Measurements from ENCODE around the gene TCF4.
"Not testable (repeated sequence)": the region's sequence is repeated elsewhere in the genome, so short reads cannot be mapped to it uniquely, and the experiment has no call there.

TCF4 gene

DNA sequence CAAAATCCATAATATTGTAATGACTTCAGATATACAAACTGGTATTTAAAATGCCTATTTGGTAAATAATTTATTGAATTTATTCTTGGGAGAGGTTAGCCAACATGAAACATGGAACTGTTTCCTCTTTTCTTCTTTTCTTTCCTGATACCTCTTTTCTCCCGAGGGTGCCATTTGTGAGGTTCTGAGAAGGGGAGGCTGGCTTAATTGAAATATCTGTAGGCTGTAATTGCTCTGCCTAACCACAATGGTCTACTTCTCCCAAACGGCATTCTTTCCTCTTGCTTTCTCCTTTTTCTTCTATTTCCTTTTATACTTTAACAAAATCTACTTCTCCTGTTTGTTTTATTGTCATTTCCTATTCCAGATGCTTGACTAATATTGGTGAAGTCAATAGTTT is 114.9 kb downstream of the TCF4 start:
- no peak for DNase-seq

DNA sequence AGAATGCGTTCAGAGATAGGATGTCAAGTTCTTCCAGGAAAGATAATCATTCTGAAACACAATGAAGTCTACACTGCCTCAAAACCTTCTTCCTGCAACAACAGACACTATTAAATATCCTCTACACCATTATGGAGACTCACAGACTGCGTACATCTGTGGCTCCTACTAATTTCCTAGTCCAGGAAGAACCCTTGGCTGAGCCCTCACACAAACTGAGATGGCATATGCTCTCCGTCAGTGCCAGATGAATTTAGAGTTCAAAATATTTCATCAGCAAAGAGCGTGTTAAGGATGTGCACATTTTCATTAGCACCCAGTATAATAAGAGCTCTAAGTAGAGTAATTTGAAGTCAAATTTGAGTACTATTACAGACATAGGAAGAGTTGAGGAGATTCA is 117.2 kb downstream of the TCF4 start:
- no peak for DNase-seq

DNA sequence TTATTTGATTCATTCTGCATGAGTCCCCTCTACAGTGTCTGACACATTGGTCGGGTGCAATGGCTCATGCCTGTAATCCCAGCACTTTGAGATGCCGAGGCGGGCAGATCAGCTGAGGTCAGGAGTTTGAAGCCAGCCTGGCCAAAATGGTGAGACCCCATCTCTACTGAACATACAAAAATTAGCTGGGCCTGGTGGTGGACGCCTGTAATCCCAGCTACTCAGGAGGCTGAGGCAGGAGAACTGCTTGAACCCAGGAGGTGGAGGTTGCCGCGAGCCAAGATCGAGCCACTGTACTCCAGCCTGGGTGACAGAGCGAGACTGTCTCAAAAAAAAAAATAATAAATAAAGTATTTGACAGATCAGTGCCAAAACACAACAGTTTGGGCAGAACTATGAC is 118.9 kb downstream of the TCF4 start:
- DNase-seq = not testable (repeated sequence)

DNA sequence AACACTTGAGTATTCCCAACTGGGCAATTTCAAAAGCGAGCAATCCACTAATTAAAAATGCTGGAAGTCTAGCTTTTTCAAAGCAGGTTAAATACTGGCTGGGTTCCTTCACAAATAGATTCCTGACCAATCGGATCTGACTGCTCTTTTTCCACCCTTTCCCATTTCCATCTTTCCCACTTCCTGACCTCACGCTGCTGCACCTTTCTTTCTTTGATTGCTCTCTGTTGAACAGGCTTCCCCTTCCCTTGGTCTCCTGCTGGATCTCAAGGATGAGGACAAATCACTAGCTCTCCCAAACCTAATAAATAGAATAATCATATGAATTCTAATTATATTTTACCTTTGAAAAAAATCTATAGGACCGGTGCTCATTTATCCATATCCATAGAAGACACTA is 121.2 kb downstream of the TCF4 start:
- no peak for DNase-seq

DNA sequence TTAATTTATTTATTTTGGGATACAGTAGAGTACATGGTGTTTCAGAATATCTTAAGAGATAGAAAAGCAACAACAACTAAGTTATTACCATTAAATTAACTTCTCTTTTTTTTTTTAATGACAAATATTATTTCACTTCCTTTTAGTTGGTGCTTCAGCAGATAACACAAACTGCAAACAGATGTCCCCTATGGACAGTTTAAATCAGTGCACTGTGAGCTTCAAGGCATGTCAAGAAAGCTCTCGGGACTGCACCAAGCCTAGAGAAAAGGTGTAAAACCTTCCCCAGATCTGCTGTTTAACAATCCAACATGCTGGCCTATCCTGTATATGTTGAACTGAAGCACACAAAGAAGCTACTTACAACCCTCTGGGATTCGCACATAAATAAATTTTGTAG is 122.7 kb downstream of the TCF4 start:
- no peak for DNase-seq

DNA sequence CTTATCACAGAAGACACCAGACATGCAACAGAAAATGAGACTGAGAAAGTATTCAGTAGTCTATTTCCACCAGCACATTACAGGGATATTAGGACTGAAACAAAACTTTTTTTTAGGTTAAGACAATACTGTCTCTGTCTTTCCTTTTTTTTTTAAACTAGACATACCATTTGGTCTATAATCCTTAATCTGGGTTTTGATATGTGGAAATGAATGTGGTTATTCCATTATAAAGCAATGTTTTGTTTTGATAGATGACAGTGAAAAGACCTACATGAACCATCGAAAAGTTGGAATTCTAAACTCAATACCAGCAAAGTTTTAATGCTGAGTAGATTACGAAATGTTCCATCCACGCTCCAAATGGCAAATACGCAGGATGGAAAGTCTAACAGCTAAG is 123.4 kb downstream of the TCF4 start:
- no peak for DNase-seq

DNA sequence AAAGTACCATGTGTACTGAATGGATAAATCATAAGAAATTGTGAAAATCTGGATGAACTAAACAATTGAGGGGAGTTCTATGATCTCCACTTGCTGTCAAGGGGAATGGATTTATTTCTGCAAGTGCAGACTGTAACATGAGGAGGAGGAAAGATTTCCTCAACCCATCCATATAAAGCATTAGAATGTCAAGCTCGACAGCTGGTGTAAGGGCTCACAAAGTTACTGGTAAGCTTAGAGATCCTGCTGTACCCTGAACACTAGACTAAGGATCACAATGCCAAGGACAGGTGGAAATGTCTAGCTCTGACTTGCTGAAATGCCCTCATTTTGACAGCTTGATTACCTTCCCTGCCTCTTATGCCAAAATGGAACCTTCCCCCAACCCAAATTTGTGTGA is 125.3 kb downstream of the TCF4 start:
- no peak for DNase-seq

DNA sequence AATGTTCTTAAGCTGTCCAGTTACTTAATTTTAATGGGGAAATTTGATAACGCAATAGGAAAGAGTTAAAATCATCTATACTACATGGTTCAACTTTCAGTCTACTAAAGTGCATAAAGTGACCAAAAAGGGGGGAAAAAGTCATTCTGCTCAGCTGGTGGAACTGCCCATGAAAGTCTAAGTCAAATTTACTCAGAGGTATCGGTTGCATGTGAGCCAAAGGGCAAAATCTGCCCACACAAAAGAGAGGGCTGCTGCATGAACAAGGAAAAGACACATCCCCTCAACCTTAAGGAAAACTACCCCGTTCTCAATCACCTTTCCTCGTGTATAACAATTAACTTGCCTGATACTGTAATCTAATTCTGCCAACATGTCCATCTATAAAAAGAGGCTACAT is 126.1 kb downstream of the TCF4 start:
- no peak for DNase-seq

DNA sequence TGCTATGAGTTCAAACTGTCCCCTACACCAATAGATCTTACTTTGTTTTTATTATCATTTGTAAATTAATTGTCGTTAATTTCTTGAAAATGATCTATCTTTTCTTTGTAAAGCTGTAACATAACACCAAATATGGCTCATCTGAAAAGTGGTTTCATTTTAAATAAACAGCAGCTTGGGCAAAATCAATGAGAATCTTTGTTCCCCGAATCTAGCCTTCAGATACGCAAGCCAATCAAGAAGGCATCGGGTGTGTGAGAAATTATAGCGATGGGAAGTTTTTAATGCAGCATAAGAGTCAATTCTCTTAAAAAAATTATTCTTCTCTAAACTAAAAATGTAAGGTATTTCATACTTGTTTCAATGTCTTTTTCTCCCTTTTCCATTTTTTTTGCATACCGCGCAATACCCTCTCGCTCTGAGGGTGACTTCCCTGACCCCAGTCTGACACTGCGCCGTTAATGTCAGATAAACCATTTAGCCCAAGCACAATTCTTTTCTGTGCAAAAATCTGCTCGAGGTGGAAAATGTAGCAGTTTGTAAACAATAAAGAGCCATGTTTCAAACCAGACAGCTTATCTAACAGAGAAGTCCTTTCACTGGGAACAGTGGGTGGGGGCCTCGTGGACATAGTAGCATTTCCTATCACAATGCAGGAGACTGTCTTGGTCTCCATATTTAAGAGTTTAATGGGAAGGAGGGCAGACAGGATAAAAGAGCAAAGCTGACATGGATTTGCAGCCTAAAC is 129.4 kb downstream of the TCF4 start:
- DNase-seq = no peak

DNA sequence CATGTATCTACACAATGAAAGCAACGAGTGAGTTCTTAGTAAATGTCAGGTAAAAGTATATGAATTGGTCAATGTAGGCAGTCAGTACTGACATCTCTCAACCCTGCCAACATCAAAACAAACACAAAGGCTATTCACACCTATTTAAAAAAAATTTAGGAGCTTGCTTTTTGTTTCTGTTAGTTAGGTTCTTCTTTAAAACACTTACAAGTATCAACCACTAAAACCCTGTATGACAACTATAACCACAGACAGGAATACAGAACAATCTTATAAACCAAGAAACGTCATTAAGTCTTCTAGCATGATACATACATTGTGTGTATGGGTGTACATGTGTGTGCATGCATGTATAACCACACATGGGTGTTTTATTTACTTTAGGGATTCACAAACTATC is 131.0 kb downstream of the TCF4 start:
- no peak for DNase-seq

DNA sequence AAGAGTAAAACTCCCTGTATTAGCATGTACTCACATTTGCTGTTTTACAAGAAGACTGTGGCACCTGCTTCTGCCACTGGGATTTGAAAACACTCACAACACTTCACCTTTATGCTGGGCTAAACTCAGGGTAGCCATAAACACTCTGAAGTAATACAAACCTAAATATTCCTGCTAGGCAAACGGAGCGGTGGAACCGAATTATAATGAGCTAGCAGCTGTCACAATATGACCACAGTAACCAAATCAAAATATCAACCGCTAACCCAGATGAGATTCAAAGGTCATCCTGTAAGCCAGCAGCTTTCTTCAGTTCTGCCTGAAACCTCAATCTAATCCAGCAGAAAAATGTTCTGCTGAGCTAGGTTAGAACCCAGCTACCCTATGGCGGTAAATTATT is 132.1 kb downstream of the TCF4 start:
- DNase-seq = no peak

DNA sequence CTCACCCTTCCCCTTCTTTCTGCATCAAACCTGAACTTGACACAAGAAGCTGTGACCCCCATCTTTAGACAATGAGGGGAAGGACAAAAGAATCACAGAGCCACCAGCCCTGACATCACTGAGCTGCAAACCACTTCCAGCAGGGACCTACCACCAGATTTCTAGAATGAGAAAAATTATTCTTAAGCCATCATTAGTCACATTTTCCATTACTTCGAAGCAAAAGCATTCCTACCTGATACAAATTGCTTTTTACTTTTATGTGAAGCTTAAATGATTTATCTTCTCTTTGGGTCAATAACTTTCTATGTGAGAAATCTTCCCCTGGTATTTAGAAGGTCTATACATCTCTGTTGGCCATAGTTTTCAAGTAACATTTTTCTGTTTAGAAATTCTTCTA is 134.8 kb downstream of the TCF4 start:
- no peak for DNase-seq

DNA sequence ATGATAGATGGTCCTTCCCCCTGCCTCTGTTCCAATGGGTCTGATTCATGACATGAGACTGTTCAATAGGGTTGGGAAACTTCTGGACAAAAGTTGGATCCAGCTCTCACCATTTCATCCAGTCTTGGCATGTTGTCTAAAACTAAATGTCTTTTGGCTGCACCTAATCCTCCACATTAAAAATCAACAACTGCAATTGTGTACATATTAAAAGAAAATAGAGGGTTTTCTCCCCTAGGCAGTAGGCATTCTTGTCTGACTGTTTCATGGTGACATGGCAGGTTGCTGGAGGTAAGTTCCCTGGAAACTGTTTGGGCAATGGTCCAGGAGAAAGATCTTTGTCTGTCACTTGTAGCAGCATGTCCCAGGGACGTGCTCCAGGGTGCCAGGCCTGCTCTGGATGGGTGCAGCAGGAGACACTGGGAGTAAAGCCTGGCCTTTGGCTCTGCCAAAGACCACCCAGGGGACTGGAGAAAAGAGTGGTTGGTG is 135.8 kb downstream of the TCF4 start:
- no peak for DNase-seq

DNA sequence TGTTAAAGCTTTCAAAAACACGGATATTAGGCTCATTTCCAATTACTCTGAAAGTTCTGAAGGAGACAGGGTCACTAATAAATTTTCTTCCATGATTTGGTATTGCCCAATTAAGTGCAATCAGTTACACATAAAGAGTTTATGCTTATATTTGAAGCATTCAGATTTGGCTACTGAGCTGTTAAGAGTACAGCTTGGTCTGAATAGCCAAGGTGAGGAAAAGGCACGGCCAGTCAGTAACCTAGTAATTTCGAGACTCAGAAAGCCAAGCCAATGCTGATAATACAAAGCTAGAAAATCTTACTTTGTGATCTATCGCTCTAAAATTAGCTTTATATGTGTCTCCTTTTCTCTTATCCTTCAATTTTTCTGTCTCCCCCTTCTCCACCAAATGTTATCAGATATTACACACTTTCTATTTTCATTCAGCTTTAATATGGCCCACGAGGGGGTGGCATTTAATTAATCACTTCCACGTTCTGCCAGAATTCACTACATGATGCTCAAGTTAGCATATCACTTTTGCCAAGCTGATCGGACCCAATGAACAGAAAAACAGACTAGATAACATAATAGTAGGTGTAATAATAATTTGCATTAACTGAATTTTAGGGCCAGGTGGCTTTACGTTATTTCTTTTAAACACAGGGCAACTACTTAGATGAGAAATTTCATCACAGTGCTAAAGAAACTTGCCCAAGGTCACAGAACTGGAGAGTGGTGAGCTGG is 138.4 kb downstream of the TCF4 start:
- DNase-seq = no peak

DNA sequence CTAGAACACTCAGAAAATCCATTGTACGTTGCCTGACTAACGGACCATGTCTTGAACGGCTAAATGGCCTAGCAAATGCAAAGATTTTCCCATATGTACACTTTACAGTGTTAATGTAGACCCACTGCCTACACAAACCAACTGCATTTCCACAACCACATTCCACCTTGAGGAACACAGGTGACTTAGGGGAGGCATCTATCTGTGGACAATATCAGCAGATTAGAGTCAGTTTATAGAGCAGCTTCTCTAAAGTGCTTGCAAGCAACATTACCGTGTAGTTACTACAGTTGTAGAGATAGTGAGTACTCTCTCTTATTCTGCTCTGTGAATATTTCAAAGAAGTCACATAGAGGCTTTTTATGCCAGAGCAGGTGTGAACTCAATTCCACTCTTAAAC is 139.6 kb downstream of the TCF4 start:
- no peak for DNase-seq

DNA sequence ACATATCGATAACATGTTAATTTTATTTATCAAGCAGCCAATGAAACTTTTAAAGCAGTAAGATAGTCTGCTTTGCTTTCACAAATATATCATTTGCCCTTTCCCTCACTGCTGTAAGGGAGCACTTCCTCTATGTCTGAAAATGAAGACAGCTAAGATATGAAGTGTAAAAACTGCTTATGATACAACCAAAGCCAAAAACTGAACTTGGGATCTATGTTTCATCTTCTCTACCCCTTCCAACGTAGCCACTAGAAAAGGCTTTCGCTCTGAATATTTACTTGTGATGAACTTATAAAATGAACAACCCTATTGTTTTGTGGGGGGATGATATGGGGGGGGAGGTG is 140.3 kb downstream of the TCF4 start:
- DNase-seq = no peak

DNA sequence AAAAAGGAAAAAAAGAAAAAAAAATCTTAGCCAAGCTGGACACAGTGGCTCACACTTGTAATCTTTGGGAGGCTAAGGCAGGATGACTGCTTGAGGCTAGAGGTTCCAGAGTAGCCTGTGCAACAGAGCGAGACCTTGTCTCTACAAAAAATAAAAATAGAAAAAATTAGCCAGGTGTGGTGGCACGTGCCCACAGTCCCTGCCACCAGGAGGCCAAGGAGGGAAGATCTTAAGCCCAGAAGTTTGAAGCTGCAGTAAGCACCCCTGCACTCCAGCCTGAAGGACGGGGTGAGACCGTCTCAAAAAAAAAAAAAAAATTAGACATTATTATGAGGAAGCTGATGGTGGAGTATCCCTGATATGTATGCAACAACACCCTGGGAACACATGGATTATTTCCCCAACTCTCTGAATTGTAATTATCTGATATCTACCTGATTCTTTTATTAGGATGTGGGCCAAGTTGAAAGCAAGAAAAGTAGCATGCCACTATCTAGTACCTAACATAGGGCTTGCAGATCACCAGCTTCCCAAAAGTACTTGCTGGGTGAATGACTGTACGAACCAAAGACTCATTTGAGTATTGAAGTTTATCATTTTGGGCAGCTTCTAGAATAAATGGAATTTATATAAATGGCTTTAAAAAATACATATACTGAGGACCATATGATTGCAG is 140.9 kb downstream of the TCF4 start:
- DNase-seq = no peak

DNA sequence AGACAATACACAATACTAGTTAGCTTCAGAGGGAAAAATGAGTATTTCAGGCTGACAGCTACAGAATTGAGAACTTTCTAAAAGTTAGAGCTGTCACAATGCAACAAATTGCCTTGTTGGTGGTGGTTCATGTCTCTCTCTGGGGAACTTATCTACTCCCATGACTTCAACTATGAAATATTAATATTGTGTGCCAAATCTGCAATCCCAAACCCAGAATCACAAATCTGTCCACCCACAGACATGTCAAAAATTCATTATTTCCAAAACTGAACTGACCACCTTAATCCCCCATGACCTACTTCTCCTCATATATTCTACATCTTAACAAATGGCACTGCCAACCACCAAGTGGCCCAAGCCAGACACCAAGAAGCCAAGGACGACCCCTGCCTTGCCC is 143.5 kb downstream of the TCF4 start:
- no peak for DNase-seq

DNA sequence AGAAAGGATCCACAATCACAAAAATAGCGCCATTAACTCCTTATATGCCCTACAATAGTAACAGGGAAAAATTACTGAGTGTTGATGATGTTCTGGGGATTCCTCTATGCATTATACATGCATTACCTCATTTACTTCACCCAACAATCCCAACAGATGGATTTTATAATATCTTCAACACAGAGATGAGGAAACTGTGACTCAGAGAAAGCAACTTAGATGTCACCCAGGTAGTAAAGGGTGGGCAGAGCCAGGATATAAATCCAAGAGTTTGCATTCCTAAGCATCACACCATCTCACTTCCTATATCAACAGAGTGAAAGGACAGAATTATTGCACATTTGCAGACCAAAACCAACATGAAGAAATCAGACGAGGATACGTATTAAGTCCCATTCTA is 144.2 kb downstream of the TCF4 start:
- DNase-seq = no peak

DNA sequence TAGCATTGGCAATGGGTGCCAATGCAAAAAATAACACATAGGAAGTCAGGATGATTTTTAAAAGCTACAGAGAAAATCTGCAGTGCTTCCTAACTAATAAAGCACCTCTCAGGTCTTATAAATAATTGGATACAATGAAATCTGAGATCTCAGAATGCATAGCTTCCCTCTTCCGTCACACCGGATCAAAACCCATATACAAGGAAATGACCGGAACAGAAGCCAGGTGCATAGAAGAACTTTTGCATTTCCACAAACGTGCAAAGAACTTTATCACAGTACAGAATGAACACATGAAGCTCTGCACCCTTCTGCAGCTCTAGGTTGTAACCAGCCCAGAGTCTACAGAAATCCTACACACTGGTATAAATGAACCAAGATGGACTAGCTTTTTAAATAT is 145.4 kb downstream of the TCF4 start:
- DNase-seq = no peak

DNA sequence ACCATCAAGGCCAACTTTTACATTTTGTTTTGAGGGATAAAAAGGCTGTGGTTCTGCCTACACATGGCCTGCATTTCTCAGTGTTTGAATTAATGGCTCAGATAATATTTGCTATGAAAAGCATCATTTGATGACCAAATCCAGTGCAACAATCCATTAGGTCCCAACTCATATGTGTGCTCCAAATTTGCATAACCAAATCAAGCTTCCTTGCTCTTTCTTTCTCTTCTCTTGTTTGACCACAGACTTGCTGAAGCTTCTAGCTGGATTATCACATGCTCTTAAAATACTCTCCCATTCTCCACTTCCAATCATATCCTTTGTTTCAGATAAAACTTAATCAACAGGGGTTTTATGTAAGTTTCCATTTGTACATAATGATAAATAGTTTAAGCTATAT is 147.0 kb downstream of the TCF4 start:
- no peak for DNase-seq

DNA sequence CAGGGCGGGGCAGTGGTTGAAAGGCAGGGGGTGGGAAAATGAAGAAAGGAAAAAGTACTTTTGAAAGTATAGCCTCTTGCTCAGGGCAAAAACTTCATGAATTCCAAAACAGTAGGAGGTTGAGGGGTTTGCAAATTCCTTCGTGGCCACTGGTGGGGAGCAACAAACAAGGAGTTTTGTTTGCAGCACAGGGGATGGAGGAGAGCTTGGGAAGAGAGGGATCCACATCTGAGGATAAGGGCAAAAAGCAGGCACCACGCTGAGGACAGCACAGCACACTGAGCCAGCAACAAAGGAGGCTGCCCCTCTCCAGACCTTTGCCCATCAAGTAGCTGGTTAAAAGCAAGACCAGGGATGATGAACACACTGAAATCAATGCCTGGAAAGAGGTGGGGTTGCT is 148.9 kb downstream of the TCF4 start:
- DNase-seq = no peak

DNA sequence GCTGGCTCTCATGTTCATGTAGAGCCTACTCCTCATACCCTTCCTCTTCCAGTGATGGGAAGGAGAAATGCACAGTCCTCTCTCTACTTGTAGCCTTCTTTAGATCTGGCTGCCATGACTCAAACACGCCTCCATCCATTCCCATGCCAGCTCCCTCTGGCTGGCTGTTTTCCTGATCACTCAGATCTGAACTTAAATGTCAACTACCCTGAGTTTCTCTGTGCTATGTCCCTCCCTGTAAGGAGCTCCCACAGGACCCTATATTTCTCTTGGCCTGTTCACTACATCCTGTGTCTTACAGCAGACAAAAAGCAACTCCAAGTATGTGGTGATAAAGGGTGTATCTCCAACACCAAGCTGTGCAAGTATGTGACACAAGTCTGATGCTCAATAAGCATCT is 152.4 kb downstream of the TCF4 start:
- no peak for DNase-seq

DNA sequence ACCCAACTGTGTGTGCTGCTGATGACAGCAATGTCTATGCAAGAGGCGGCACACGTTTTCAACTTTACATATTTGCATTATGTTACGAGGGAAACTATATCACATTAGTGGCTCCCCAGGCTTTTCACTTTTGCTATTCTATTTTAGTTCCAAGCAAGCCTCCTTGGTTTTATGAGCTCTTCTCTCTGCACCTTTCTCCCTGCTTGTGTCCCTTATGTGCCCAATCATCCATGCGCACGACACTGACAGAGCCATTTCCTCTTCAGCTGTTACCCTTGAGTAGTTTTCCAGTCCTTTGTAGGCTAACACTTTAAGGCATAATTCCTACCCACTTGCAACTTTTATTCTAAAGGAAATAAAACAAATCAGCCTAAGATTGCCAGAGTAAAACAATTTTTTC is 154.3 kb downstream of the TCF4 start:
- no peak for DNase-seq

Measured in GOT3 (cell line).